Spleen (tissue), 11 donors: Measurements from ENCODE around the gene ZCCHC7. TPM values are rescaled to one million over a fixed set of nuclear protein-coding genes. Genes with fewer than 3 reads are reported as not detected.
A peak's percentile ranks its signal among the peaks of the same experiment; 100 is the strongest.

Experiments
- DNase-seq: peaks from one replicate; pipeline ENCODE4 v3.0.0-alpha.2; 2020
- H3K27ac ChIP-seq, 8 donors: fragments of 200-600 bp; sonication (generic) in 7 of 8; 1 replicate in 4 of 8; 2 replicates in 4 of 8; pipeline versions ENCODE4 v1.5.0 to v1.8.0; 2016 to 2021; ENCODE audit warnings: inconsistent platforms in 4 of 8, mild to moderate bottlenecking in 4 of 8, moderate library complexity in 1 of 8
- H3K27me3 ChIP-seq, 7 donors: fragments of 200-600 bp; sonication (generic) in 6 of 7; replicated peaks in 1 of 7; 1 replicate in 4 of 7; 2 replicates in 3 of 7; pipeline versions ENCODE4 v1.5.0 to v1.8.0; 2016 to 2021; ENCODE audit warnings: inconsistent platforms in 3 of 7, mild to moderate bottlenecking in 1 of 7
- H3K36me3 ChIP-seq, 6 donors: fragments of 200-600 bp; sonication (generic) in 5 of 6; 1 replicate in 4 of 6; 2 replicates in 2 of 6; pipeline versions ENCODE4 v1.5.0 to v1.8.0; 2016 to 2021; ENCODE audit warnings: inconsistent platforms in 2 of 6
- H3K4me1 ChIP-seq, 6 donors: fragments of 200-600 bp; sonication (generic) in 5 of 6; 1 replicate in 3 of 6; 2 replicates in 3 of 6; pipeline versions ENCODE4 v1.5.0 to v1.8.0; 2016 to 2021; ENCODE audit warnings: inconsistent platforms in 3 of 6
- H3K4me3 ChIP-seq, 8 donors: fragments of 200-600 bp; sonication (generic) in 7 of 8; 1 replicate in 4 of 8; 2 replicates in 4 of 8; pipeline versions ENCODE4 v1.5.0 to v1.8.0; 2016 to 2021; ENCODE audit warnings: inconsistent platforms in 4 of 8, mild to moderate bottlenecking in 4 of 8, moderate library complexity in 2 of 8
- H3K9me3 ChIP-seq, 8 donors: fragments of 200-600 bp; sonication (generic) in 7 of 8; 1 replicate in 4 of 8; 2 replicates in 4 of 8; pipeline versions ENCODE4 v1.5.0 to v1.8.0; 2016 to 2021; ENCODE audit warnings: inconsistent platforms in 4 of 8
- POLR2A ChIP-seq, 3 donors: fragments of 450-650 bp; IDR thresholded peaks; one replicate each; pipeline ENCODE4 v1.5.1; 2017; ENCODE audit warnings: antibody characterized with exemption in 3 of 3, mild to moderate bottlenecking in 1 of 3
- POLR2AphosphoS5 ChIP-seq, 3 donors: sonication (generic); formaldehyde crosslinking; IDR thresholded peaks; one replicate each; pipeline ENCODE4 v1.5.1; 2017; ENCODE audit warnings: antibody characterized with exemption in 3 of 3
- WGBS, 5 donors: extraction: QIAGEN DNeasy Blood & Tissue Kit in 3 of 5; methylation state at CpG; one replicate each; pipeline versions ENCODE4 v1.1.5 to v1.1.7; 2013 to 2018; 5-methylcytosine and 5-hydroxymethylcytosine counted together
- intact Hi-C: fragments of 100-400 bp; cut with DNase I; formaldehyde crosslinking; loops from one replicate; pipeline ENCODE4 v1.15.0; 2023; ENCODE audit warnings: low total_unique reads
- polyA plus RNA-seq, 3 donors: library from polyadenylated mRNA; stranded (reverse); fragments of 200-250 nt; gene quantifications; one replicate each; pipeline ENCODE4 v1.2.1, GENCODE V29; 2013
- total RNA-seq, 7 donors: library from RNA; depleted of rRNA in 3 of 7; stranded (reverse); fragments of >200 nt in 3 of 7; fragmentation: NEBNext Ultra II Directional in 4 of 7; extraction: Animal tissue kit (Norgen Biotek cat#: 25700) in 4 of 7; gene quantifications; one replicate each; pipeline versions ENCODE4 v1.1.0 to v1.2.1, GENCODE V29; 2016 to 2021
- TF ChIP-seq, protein P1 (sequence below), 11 experiments: fragments of 200-600 bp in 7 of 11; fragments of 450-650 bp in 4 of 11; sonication (generic) in 4 of 11; IDR thresholded peaks in 8 of 11; conservative IDR thresholded peaks in 3 of 11; 1 replicate in 7 of 11; 2 replicates in 4 of 11; pipeline versions ENCODE4 v1.4.0 to v1.8.0; 2016 to 2021; ENCODE audit warnings: antibody characterized with exemption in 11 of 11, inconsistent platforms in 4 of 11, mild to moderate bottlenecking in 1 of 11
- donor health status: healthy with polysubstance abuse.
- donor health status: DM: no; HTN: no; CAD: no; lungs with moderate emphysema.
- donor health status: DM: no; HTN: no; CAD: no.
- donor health status: Bipolar disorder and iron deficiency.
- donor health status: healthy.
- donor health status: DM: no; HTN: no; CAD: no.
- donor health status: DM: yes; HTN: yes; CAD: no.

The ZCCHC7 gene
- total and polyA plus RNA-seq, 10 donors, result 17.0 to 50.6 (median 38.1) TPM

- Histone ChIP-seq H3K9me3 (no peaks in the 10 kb centered on the region), H3K4me1 (peaks cover 0 to 53% (median 2%) of the 10 kb centered on the region in 6 donors), H3K4me3 (no peak overlapping the region), H3K36me3 (peaks cover 0 to 17% (median 0%) of the 10 kb centered on the region in 6 donors), H3K27me3 (no peaks in the 10 kb centered on the region), H3K27ac (peak overlapping the region in 1 of 8 donors; percentile 46)
- TF ChIP-seq, protein P1, sequence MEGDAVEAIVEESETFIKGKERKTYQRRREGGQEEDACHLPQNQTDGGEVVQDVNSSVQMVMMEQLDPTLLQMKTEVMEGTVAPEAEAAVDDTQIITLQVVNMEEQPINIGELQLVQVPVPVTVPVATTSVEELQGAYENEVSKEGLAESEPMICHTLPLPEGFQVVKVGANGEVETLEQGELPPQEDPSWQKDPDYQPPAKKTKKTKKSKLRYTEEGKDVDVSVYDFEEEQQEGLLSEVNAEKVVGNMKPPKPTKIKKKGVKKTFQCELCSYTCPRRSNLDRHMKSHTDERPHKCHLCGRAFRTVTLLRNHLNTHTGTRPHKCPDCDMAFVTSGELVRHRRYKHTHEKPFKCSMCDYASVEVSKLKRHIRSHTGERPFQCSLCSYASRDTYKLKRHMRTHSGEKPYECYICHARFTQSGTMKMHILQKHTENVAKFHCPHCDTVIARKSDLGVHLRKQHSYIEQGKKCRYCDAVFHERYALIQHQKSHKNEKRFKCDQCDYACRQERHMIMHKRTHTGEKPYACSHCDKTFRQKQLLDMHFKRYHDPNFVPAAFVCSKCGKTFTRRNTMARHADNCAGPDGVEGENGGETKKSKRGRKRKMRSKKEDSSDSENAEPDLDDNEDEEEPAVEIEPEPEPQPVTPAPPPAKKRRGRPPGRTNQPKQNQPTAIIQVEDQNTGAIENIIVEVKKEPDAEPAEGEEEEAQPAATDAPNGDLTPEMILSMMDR (IDR thresholded peaks at IDR 0.05 in 8 of 11, conservative IDR thresholded peaks at IDR 0.05 in 3 of 11), result no peak
- TF ChIP-seq POLR2AphosphoS5 (IDR thresholded peaks at IDR 0.05) (no peak), POLR2A (IDR thresholded peaks at IDR 0.05) (no peak)
- 95 to 100% (median 97%) methylated on average over 2 of the region's 2 CpGs for WGBS, 5 donors
- DNase-seq, result no peak
- intact Hi-C loops, result no loop called here
These were observed 134.8 kb downstream of the ZCCHC7 start for GRCh38 chr9:37255187-37255586.

- Histone ChIP-seq H3K4me1 (peaks cover 0 to 56% (median 2%) of the 10 kb centered on the region in 6 donors), H3K27me3 (no peaks in the 10 kb centered on the region), H3K27ac (peak overlapping the region in 2 of 8 donors; percentile 48 to 55), H3K36me3 (peaks cover 0 to 12% (median 0%) of the 10 kb centered on the region in 6 donors), H3K4me3 (no peak overlapping the region), H3K9me3 (no peaks in the 10 kb centered on the region)
- no peak for DNase-seq
- 57 to 81% (median 70%) methylated on average over 4 of the region's 4 CpGs for WGBS, 5 donors
- TF ChIP-seq POLR2AphosphoS5 (IDR thresholded peaks at IDR 0.05), result no peak
- intact Hi-C loops, result no loop called here
These were observed 135.8 kb downstream of the ZCCHC7 start for GRCh38 chr9:37255944-37256862.

- WGBS, 5 donors, result 95 to 99% (median 97%) methylated on average over 3 of the region's 3 CpGs
- TF ChIP-seq POLR2A (IDR thresholded peaks at IDR 0.05) (no peak), POLR2AphosphoS5 (IDR thresholded peaks at IDR 0.05) (no peak)
- TF ChIP-seq, protein P1 (IDR thresholded peaks at IDR 0.05 in 8 of 11, conservative IDR thresholded peaks at IDR 0.05 in 3 of 11), result no peak
- no peaks in the 10 kb centered on the region for H3K36me3 ChIP-seq
- intact Hi-C loops, result no loop called here
- H3K27me3 ChIP-seq, result no peaks in the 10 kb centered on the region
- peaks cover 0 to 73% (median 0%) of the 10 kb centered on the region in 6 donors for H3K4me1 ChIP-seq
- H3K4me3 ChIP-seq, result no peak overlapping the region
- peak overlapping the region in 1 of 8 donors; percentile 0 for H3K27ac ChIP-seq
- H3K9me3 ChIP-seq, result no peaks in the 10 kb centered on the region
- DNase-seq, result no peak
These were observed 139.6 kb downstream of the ZCCHC7 start for GRCh38 chr9:37259951-37260350.

- Histone ChIP-seq H3K4me3 (no peak overlapping the region), H3K9me3 (no peaks in the 10 kb centered on the region), H3K27me3 (no peaks in the 10 kb centered on the region), H3K4me1 (peaks cover 0 to 55% (median 0%) of the 10 kb centered on the region in 6 donors), H3K27ac (no peak overlapping the region), H3K36me3 (no peaks in the 10 kb centered on the region)
- TF ChIP-seq, protein P1 (IDR thresholded peaks at IDR 0.05 in 8 of 11, conservative IDR thresholded peaks at IDR 0.05 in 3 of 11), result peak in 3 of 11 experiments; percentile 12 to 42 (median 17)
- TF ChIP-seq POLR2AphosphoS5 (IDR thresholded peaks at IDR 0.05) (no peak), POLR2A (IDR thresholded peaks at IDR 0.05) (no peak)
- WGBS, 5 donors, result 76 to 91% (median 86%) methylated on average over 4 of the region's 4 CpGs
- intact Hi-C loops, result no loop called here
- DNase-seq, result no peak
These were observed 142.0 kb downstream of the ZCCHC7 start for GRCh38 chr9:37262410-37262809.
